SU-DHL-6 (cell line): Measurements from ENCODE around the gene LRFN2.

Experiments
- EZH2phosphoT487 ChIP-seq: fragments of 200-600 bp; sonication (generic), shearing (Covaris generic); conservative IDR thresholded peaks from 2 replicates; pipeline ENCODE4 v1.6.1; 2018; ENCODE audit warnings: mild to moderate bottlenecking, antibody characterized with exemption, low read length, moderate library complexity, mixed read lengths
- TF ChIP-seq, protein P1 (sequence below): fragments of 200-600 bp; sonication (generic); IDR thresholded peaks from one replicate; pipeline ENCODE4 v1.5.1; 2017; ENCODE audit warnings: antibody characterized with exemption, mild to moderate bottlenecking, low read length, moderate library complexity; ENCODE audit not compliant: insufficient read depth, poor library complexity, severe bottlenecking

GRCh38 chr6:40391851-40392517 is 195.2 kb downstream of the LRFN2 start:
- no peak for TF ChIP-seq EZH2phosphoT487
- TF ChIP-seq, protein P1, sequence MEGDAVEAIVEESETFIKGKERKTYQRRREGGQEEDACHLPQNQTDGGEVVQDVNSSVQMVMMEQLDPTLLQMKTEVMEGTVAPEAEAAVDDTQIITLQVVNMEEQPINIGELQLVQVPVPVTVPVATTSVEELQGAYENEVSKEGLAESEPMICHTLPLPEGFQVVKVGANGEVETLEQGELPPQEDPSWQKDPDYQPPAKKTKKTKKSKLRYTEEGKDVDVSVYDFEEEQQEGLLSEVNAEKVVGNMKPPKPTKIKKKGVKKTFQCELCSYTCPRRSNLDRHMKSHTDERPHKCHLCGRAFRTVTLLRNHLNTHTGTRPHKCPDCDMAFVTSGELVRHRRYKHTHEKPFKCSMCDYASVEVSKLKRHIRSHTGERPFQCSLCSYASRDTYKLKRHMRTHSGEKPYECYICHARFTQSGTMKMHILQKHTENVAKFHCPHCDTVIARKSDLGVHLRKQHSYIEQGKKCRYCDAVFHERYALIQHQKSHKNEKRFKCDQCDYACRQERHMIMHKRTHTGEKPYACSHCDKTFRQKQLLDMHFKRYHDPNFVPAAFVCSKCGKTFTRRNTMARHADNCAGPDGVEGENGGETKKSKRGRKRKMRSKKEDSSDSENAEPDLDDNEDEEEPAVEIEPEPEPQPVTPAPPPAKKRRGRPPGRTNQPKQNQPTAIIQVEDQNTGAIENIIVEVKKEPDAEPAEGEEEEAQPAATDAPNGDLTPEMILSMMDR, result no peak
